ENCODE results near the gene POC1B.

DNA sequence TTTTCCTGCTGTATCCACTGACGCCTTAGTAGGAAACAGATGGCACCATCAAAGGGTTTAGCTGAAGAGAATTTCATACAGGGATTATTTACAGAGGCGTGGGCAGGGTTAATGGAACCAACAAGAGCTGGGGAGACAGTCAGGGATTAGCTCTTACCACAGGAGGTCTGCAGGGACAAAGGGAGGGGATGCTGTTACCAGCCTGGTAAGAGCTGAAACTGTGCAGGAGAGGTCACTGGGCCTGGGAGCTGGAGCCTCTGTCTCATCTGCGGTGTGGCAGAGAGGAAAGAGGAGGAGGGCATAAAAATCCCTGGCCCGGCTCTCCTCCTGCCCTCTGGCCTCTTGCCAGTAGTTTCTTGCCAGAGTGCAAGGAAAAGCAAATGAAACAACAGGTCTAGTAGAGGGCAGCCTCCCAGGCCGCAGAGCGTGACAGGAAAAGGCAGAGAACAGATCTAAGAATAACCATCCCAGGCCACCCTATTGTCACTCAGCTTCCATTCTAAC is 18.9 kb upstream of the POC1B start:
- TF ChIP-seq, protein P1, sequence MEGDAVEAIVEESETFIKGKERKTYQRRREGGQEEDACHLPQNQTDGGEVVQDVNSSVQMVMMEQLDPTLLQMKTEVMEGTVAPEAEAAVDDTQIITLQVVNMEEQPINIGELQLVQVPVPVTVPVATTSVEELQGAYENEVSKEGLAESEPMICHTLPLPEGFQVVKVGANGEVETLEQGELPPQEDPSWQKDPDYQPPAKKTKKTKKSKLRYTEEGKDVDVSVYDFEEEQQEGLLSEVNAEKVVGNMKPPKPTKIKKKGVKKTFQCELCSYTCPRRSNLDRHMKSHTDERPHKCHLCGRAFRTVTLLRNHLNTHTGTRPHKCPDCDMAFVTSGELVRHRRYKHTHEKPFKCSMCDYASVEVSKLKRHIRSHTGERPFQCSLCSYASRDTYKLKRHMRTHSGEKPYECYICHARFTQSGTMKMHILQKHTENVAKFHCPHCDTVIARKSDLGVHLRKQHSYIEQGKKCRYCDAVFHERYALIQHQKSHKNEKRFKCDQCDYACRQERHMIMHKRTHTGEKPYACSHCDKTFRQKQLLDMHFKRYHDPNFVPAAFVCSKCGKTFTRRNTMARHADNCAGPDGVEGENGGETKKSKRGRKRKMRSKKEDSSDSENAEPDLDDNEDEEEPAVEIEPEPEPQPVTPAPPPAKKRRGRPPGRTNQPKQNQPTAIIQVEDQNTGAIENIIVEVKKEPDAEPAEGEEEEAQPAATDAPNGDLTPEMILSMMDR (conservative IDR thresholded peaks at IDR 0.05; ENCODE audit: low read depth, low read length) = no peak
- TF ChIP-seq EZH2 (IDR thresholded peaks at IDR 0.05; ENCODE audit: borderline replicate concordance, low read depth, low read length, poor library complexity, severe bottlenecking) = no peak

Measured in A673 (cell line).